HG02973 (cell line): ENCODE measurements around the gene PLEKHM2.

Experiments used
- ATAC-seq: cut with Tn5 transposase; IDR thresholded peaks from one replicate; pipeline ENCODE4 v1.9.1; 2021; ENCODE audit warnings: moderate library complexity; ENCODE audit not compliant: unreplicated experiment

Gene PLEKHM2

GRCh38 chr1:15724949-15725880 lies 41.1 kb downstream of the PLEKHM2 start:
- ATAC-seq = no peak

- no peak for ATAC-seq
Observed at GRCh38 chr1:15726508-15726907, 42.4 kb downstream of the PLEKHM2 start.

- no peak for ATAC-seq
Observed at GRCh38 chr1:15727021-15727420, 42.9 kb downstream of the PLEKHM2 start.

- no peak for ATAC-seq
Observed at GRCh38 chr1:15727424-15727823, 43.3 kb downstream of the PLEKHM2 start.

- ATAC-seq = no peak
Observed at GRCh38 chr1:15727866-15728534, 43.9 kb downstream of the PLEKHM2 start.

- ATAC-seq = no peak
Observed at GRCh38 chr1:15728937-15729657, 45.0 kb downstream of the PLEKHM2 start.

- no peak for ATAC-seq
Observed at GRCh38 chr1:15730423-15730822, 46.3 kb downstream of the PLEKHM2 start.

GRCh38 chr1:15730936-15731335 lies 46.8 kb downstream of the PLEKHM2 start:
- no peak for ATAC-seq

GRCh38 chr1:15731735-15732685 lies 47.9 kb downstream of the PLEKHM2 start:
- no peak for ATAC-seq

- ATAC-seq = no peak
Observed at GRCh38 chr1:15732686-15733081, 48.6 kb downstream of the PLEKHM2 start.

GRCh38 chr1:15733218-15733725 lies 49.2 kb downstream of the PLEKHM2 start:
- no peak for ATAC-seq

GRCh38 chr1:15733726-15734226 lies 49.7 kb downstream of the PLEKHM2 start:
- ATAC-seq = no peak

GRCh38 chr1:15734296-15734695 lies 50.2 kb downstream of the PLEKHM2 start:
- no peak for ATAC-seq

GRCh38 chr1:15734901-15735300 lies 50.8 kb downstream of the PLEKHM2 start:
- no peak for ATAC-seq

GRCh38 chr1:15735304-15736037 lies 51.4 kb downstream of the PLEKHM2 start:
- no peak for ATAC-seq

- no peak for ATAC-seq
Observed at GRCh38 chr1:15736038-15736891, 52.1 kb downstream of the PLEKHM2 start, which contains the start of gene SLC25A34. Gene SLC25A34, plus strand, starts transcription at chr1:15736258. Its CDS starts 228 bp downstream, at chr1:15736486.

GRCh38 chr1:15736892-15737261 lies 52.8 kb downstream of the PLEKHM2 start:
- ATAC-seq = no peak
